Ascending aorta (tissue), 2 donors: ENCODE measurements around the gene B3GALT6. TPM values are rescaled to one million over a fixed set of nuclear protein-coding genes. Genes with fewer than 3 reads are reported as not detected.

Experiments used
- DNase-seq, 2 donors: peaks; one replicate each; pipeline ENCODE4 v3.0.0-alpha.2; 2019; ENCODE audit warnings: low spot score in 2 of 2
- H3K27ac ChIP-seq, 2 donors: fragments of 200-600 bp; sonication (generic); one replicate each; pipeline ENCODE4 v1.5.1; 2016 to 2017; ENCODE audit warnings: mild to moderate bottlenecking in 1 of 2
- H3K27me3 ChIP-seq: fragments of 200-600 bp; sonication (generic); one replicate; pipeline ENCODE4 v1.5.1; 2017
- H3K36me3 ChIP-seq, 2 donors: fragments of 200-600 bp; sonication (generic); one replicate each; pipeline ENCODE4 v1.5.1; 2016
- H3K4me1 ChIP-seq, 2 donors: fragments of 200-600 bp; sonication (generic); one replicate each; pipeline ENCODE4 v1.5.1; 2016 to 2017; ENCODE audit warnings: mild to moderate bottlenecking in 1 of 2
- H3K4me3 ChIP-seq, 2 donors: fragments of 200-600 bp; sonication (generic); one replicate each; pipeline ENCODE4 v1.5.1; 2016 to 2017; ENCODE audit warnings: mild to moderate bottlenecking in 1 of 2
- H3K9me3 ChIP-seq, 2 donors: fragments of 200-600 bp; sonication (generic); one replicate each; pipeline ENCODE4 v1.5.1; 2016
- intact Hi-C: fragments of 100-400 bp; cut with DNase I; formaldehyde crosslinking; loops from one replicate; pipeline ENCODE4 v1.15.1; 2023
- total RNA-seq: library from RNA; depleted of rRNA; stranded (reverse); fragments of >200 nt; gene quantifications from one replicate; pipeline ENCODE4 v1.1.0, GENCODE V29; 2016
- TF ChIP-seq, protein P1 (sequence below), 3 experiments: fragments of 200-600 bp in 2 of 3; fragments of 450-650 bp in 1 of 3; sonication (generic) in 2 of 3; IDR thresholded peaks; one replicate each; pipeline ENCODE4 v1.5.1; 2016 to 2019; ENCODE audit warnings: antibody characterized with exemption in 3 of 3, mild to moderate bottlenecking in 1 of 3, moderate library complexity in 1 of 3

The B3GALT6 gene
- total RNA-seq, 1 donor from 2014 or later, result 94.9 TPM

DNA sequence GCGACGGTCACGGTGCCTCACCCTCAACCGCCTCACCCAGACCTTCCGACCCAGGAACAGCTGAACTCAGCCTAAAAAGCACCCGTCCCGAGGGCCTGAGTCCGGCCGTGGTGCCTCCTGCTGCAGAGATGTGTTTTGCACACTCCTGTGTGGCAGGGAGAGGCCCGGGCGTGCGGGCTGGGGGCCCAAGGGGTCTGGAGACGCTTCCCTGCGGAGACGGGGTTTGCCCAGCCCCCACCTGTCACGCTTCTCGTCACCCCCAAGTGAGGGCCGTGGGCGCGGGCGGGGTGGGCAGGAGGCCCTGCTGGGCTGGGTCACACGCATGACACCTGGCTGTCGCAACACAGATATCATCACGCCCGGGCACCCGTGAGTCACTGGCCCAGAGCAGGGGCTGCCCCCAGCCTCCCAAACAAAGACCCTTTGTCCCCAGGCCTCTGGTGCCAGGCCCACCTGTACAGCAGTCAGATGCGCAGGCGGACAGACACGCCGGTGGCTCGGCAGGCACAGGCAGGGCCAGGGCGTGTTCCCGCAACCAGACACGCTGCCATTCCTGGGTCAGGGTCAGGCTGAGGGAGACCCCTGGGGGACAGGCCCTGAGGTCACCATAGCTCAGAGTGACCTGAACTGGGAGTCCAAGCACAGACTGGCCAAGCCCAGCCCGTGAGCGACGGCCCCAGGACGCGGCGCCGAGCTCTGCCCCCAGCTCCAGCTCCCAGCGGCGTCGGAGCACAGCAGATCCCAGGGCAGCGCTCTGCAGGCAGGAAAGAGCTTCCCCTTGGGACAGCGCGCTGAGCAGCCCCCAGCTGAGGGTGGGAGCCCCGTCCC is 6.1 kb downstream of the B3GALT6 start:
- H3K27me3 ChIP-seq, result no peaks in the 10 kb centered on the region
- no peaks in the 10 kb centered on the region for H3K36me3 ChIP-seq
- H3K4me1 ChIP-seq, result peaks cover 1 to 2% of the 10 kb centered on the region in 2 donors
- no peaks in the 10 kb centered on the region for H3K9me3 ChIP-seq
- TF ChIP-seq, protein P1, sequence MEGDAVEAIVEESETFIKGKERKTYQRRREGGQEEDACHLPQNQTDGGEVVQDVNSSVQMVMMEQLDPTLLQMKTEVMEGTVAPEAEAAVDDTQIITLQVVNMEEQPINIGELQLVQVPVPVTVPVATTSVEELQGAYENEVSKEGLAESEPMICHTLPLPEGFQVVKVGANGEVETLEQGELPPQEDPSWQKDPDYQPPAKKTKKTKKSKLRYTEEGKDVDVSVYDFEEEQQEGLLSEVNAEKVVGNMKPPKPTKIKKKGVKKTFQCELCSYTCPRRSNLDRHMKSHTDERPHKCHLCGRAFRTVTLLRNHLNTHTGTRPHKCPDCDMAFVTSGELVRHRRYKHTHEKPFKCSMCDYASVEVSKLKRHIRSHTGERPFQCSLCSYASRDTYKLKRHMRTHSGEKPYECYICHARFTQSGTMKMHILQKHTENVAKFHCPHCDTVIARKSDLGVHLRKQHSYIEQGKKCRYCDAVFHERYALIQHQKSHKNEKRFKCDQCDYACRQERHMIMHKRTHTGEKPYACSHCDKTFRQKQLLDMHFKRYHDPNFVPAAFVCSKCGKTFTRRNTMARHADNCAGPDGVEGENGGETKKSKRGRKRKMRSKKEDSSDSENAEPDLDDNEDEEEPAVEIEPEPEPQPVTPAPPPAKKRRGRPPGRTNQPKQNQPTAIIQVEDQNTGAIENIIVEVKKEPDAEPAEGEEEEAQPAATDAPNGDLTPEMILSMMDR (IDR thresholded peaks at IDR 0.05), result no peak
- no peak overlapping the region for H3K4me3 ChIP-seq
- H3K27ac ChIP-seq, result no peak overlapping the region
- intact Hi-C loops, result no loop called here
- DNase-seq, result no peak

DNA sequence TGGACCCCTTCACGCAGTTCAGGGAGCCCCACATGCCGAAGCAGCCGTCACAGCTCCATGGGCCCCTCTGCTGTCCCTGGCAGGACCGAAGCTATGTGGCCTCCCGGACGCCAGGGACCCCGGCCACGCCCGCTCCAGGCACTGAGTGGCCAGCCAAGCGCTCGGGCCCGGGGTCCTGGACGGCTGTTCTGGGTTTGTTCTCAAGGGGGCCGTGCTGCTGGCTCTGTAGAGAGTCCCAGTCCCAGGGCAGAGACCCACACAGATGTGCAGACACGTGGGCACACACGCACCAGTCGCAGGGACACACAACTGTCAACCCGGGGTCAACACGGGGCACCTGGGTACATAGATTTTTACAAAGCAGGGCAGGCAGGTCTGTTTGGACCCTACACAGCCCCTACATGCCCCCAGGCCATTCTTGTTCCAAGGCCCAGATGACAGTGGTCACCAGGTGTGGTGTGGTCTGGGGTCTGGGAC is 6.7 kb downstream of the B3GALT6 start:
- H3K27ac ChIP-seq, result no peak overlapping the region

DNA sequence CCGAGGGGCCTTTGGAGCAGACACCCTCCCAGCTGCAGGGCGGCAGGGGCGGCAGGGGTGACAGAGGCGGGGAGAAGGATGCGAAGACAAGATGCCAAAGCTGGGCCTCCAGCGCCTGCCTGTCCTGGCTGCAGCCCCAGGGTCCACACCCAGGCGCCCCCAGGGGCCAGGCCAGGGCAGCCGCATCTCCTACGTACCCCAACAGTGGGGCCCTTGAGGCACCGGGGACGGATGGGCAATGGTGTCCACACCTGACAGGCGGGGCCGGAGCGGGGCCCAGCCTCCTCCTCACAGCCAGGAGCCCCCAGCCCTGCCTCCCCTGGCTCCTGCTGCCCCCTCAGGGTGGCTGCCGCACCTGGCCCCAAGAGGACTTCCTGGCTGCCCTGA is 7.2 kb downstream of the B3GALT6 start:
- Histone ChIP-seq H3K4me3 (no peak overlapping the region), H3K9me3 (no peaks in the 10 kb centered on the region), H3K36me3 (no peaks in the 10 kb centered on the region), H3K27ac (no peak overlapping the region), H3K27me3 (no peaks in the 10 kb centered on the region), H3K4me1 (no peaks in the 10 kb centered on the region)
- intact Hi-C loops, result no loop called here
- no peak for DNase-seq
- TF ChIP-seq, protein P1 (IDR thresholded peaks at IDR 0.05), result no peak

More for the DNA sequence above, 6.7 kb downstream of the B3GALT6 start:
- H3K4me3 ChIP-seq, result no peak overlapping the region
- no peaks in the 10 kb centered on the region for H3K9me3 ChIP-seq
- no peak for DNase-seq
- TF ChIP-seq, protein P1 (IDR thresholded peaks at IDR 0.05), result no peak
- intact Hi-C loops, result no loop called here
- H3K27me3 ChIP-seq, result no peaks in the 10 kb centered on the region
- H3K4me1 ChIP-seq, result no peaks in the 10 kb centered on the region
- no peaks in the 10 kb centered on the region for H3K36me3 ChIP-seq

DNA sequence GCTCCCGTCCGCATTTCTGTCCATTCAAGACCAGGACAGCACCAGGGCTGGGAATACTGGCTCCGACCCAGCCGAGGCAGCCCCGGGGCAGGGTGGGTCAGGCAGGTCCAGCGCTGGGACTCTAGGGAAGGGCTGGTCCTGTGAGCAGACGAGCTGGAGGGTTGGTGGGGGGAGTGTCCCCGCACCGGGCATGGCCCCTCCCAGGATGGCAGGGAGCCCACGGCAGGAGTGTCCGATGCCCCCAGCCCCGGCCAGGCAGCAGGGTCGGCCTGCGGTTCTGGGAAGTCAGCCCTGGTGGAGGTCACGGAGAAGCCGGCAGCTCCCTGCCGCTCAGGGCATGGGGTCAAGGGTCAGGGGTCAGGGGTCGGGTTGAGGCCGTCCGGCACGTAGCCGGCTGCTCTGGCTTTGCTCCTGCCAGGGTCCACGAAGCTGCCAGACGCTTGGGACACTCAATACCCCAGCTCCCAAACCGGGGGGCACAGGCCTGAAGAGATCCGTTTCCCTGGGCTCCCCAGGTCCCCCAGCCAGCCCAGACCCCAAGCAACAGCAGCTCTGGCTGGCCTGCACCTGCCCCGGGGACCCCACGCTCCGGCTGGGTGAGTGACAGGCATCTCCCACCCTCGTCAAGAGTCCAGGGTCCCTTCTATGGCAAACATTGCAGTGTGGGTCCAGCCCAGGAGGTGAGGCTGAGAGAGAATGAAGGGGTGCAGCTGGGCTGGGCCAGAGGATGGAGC is 7.7 kb downstream of the B3GALT6 start:
- TF ChIP-seq, protein P1 (IDR thresholded peaks at IDR 0.05), result no peak
- no peaks in the 10 kb centered on the region for H3K27me3 ChIP-seq
- H3K9me3 ChIP-seq, result no peaks in the 10 kb centered on the region
- no peak for DNase-seq
- no peak overlapping the region for H3K27ac ChIP-seq
- intact Hi-C loops, result no loop called here
- H3K36me3 ChIP-seq, result no peaks in the 10 kb centered on the region
- H3K4me3 ChIP-seq, result no peak overlapping the region
- no peaks in the 10 kb centered on the region for H3K4me1 ChIP-seq

DNA sequence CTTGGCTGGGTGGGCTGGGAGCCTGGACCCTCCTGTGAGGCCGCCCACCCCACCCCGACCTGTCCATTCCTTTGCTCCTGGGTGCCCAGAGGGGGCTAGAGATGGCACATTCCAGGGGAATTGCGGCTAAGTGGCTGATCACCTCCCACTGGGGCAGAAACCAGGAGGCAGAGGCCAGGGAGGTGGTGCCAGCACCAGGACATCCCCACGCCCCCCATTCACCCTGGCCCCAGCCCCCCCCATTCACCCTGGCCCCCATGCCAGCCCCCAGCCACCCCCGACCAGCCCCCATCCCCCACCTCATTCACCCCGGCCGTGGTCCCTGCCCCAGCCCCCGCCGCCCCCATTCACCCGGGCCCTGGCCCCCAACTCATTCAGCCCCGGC is 8.3 kb downstream of the B3GALT6 start:
- DNase-seq, result no peak
- TF ChIP-seq, protein P1 (IDR thresholded peaks at IDR 0.05), result no peak
- intact Hi-C loops, result no loop called here
- Histone ChIP-seq H3K27me3 (no peaks in the 10 kb centered on the region), H3K4me3 (no peak overlapping the region), H3K9me3 (no peaks in the 10 kb centered on the region), H3K36me3 (no peaks in the 10 kb centered on the region), H3K27ac (no peak overlapping the region), H3K4me1 (no peaks in the 10 kb centered on the region)
